HG03442 (cell line): Measurements from ENCODE around the gene LTB4R.

ENCODE experiments used
- ATAC-seq: cut with Tn5 transposase; IDR thresholded peaks from one replicate; pipeline ENCODE4 v1.9.1; 2021; ENCODE audit warnings: mild to moderate bottlenecking, moderate library complexity; ENCODE audit not compliant: unreplicated experiment

Gene LTB4R

DNA sequence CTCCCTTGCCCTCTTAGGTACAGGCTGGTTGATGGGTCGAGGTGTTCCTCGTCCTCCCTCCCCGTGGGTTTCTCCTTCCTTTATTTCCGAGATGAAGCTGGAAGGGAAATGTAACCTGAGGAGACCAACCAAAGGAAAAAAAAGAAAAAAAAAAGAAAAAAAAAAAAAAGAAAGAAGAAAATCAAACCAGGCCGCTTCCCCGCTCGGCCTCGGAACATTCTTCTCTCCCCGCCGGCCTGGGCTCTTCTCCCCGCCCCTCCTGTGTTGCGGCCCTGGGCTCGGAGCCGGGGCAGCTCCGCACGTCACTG, 55.1 kb downstream of the LTB4R start:
- ATAC-seq: no peak

DNA sequence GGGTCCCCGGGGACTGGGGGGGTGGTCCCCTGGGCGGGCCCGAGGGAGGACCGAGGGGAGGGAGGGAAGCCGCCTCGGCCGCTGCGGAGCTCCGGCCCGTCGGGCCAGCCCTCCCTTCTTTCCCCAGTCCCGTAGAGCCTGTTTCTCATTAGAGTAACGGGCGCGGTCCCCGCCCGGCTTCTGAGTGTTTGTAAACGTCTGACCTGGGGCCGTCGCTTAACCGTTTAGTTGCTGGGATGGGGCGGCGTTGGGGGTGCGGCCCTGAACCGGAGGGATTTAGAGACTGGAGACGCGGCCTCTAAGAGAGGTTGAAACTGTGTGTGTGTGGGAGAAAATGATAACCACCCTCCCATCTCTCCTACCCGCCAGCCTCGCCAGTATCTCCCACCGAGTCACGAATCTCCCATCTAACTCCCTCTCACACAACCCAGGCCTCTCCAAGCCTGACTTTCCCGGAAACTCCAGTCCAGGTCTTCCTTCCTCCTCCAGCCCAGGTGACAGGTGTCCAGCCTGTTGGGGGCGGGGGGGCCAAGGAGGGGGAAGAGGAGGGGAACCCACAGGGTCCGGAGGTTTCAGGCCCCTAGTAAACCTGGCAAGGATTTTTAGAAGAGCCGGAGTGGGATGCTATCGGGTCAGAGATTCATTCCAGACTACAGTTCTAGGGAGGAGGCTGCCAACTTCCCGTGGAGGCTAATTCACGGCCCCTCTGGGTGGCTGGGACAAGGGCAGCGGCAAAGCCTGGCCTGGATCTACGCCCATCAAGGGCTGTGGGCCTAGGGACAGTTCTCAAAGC, 55.6 kb downstream of the LTB4R start:
- ATAC-seq: peak; percentile 48
